Neuronal stem cell (in vitro differentiated cells): Measurements from ENCODE around the gene DDX1.

Experiments
- DNase-seq: peaks from one replicate; pipeline ENCODE4 v3.0.0-alpha.2; 2013; ENCODE audit warnings: low spot score
- H2AFZ ChIP-seq: one replicate; pipeline ENCODE4 v1.6.1; 2013; ENCODE audit warnings: mild to moderate bottlenecking, low read length, inconsistent platforms
- H2AK5ac ChIP-seq: 2 replicates; pipeline ENCODE4 v1.6.1; 2013; ENCODE audit warnings: low read depth, mild to moderate bottlenecking, inconsistent platforms, low read length, moderate library complexity, mixed read lengths
- H2BK120ac ChIP-seq: 2 replicates; pipeline ENCODE4 v1.6.1; 2013; ENCODE audit warnings: low read depth, mild to moderate bottlenecking, inconsistent platforms, low read length, moderate library complexity, mixed read lengths
- H2BK12ac ChIP-seq: one replicate; pipeline ENCODE4 v1.6.1; 2013; ENCODE audit warnings: low read length, inconsistent platforms
- H2BK15ac ChIP-seq: 2 replicates; pipeline ENCODE4 v1.6.1; 2013; ENCODE audit warnings: mild to moderate bottlenecking, low read length, inconsistent platforms, mixed read lengths
- H2BK5ac ChIP-seq: one replicate; pipeline ENCODE4 v1.6.1; 2013; ENCODE audit warnings: inconsistent platforms, mild to moderate bottlenecking, low read length, moderate library complexity
- H3K14ac ChIP-seq: one replicate; pipeline ENCODE4 v1.6.1; 2013; ENCODE audit warnings: low read length, inconsistent platforms
- H3K18ac ChIP-seq: 2 replicates; pipeline ENCODE4 v1.6.1; 2013; ENCODE audit warnings: low read length, inconsistent platforms
- H3K23ac ChIP-seq: 2 replicates; pipeline ENCODE4 v1.6.1; 2013; ENCODE audit warnings: low read depth, mild to moderate bottlenecking, mixed read lengths, low read length, inconsistent platforms; ENCODE audit not compliant: poor library complexity
- H3K27ac ChIP-seq: replicated peaks from 3 replicates; pipeline ENCODE4 v1.5.1; 2013; ENCODE audit warnings: low read length, inconsistent platforms
- H3K27me3 ChIP-seq, 3 experiments: 2 replicates each; pipeline ENCODE4 v1.6.1; 2013; ENCODE audit warnings: low read length in 3 of 3, mild to moderate bottlenecking in 2 of 3, inconsistent platforms in 1 of 3, low read depth in 1 of 3, mixed read lengths in 1 of 3, moderate library complexity in 1 of 3; ENCODE audit not compliant: control insufficient read depth in 3 of 3, insufficient read depth in 3 of 3
- H3K36me3 ChIP-seq, 2 donors: replicated peaks in 1 of 2; 2 replicates each; pipeline ENCODE4 v1.6.1; 2013; ENCODE audit warnings: low read length in 2 of 2; ENCODE audit not compliant: control insufficient read depth in 2 of 2, insufficient read depth in 2 of 2
- H3K4ac ChIP-seq: 2 replicates; pipeline ENCODE4 v1.6.1; 2013; ENCODE audit warnings: inconsistent platforms, mild to moderate bottlenecking, low read length, moderate library complexity
- H3K4me1 ChIP-seq, 2 donors: 1 replicate in 1 of 2; 2 replicates in 1 of 2; pipeline ENCODE4 v1.6.1; 2013; ENCODE audit warnings: low read length in 2 of 2, low read depth in 1 of 2; ENCODE audit not compliant: control insufficient read depth in 2 of 2, insufficient read depth in 1 of 2
- H3K4me2 ChIP-seq: one replicate; pipeline ENCODE4 v1.6.1; 2013; ENCODE audit warnings: mild to moderate bottlenecking, low read length, inconsistent platforms; ENCODE audit not compliant: insufficient read depth, poor library complexity, severe bottlenecking
- H3K4me3 ChIP-seq, 2 donors: 2 replicates each; pipeline ENCODE4 v1.5.1; 2013; ENCODE audit warnings: low read length in 2 of 2, mild to moderate bottlenecking in 2 of 2, inconsistent platforms in 1 of 2, moderate library complexity in 1 of 2
- H3K79me1 ChIP-seq: one replicate; pipeline ENCODE4 v1.6.1; 2013; ENCODE audit warnings: low read depth, mild to moderate bottlenecking, inconsistent platforms, low read length, moderate library complexity
- H3K9ac ChIP-seq: one replicate; pipeline ENCODE4 v1.6.1; 2013; ENCODE audit warnings: mild to moderate bottlenecking, low read depth, low read length, inconsistent platforms; ENCODE audit not compliant: poor library complexity
- H3K9me3 ChIP-seq, 2 donors: replicated peaks in 1 of 2; 2 replicates each; pipeline versions ENCODE3 to v1.6.1; 2013; ENCODE audit warnings: low read length in 2 of 2, mild to moderate bottlenecking in 2 of 2, inconsistent platforms in 1 of 2, low read depth in 1 of 2, mixed read lengths in 1 of 2, moderate library complexity in 1 of 2; ENCODE audit not compliant: control insufficient read depth in 2 of 2, insufficient read depth in 1 of 2
- H4K8ac ChIP-seq: one replicate; pipeline ENCODE4 v1.6.1; 2013; ENCODE audit warnings: low read depth, mild to moderate bottlenecking, inconsistent platforms, low read length, moderate library complexity
- H4K91ac ChIP-seq: one replicate; pipeline ENCODE4 v1.6.1; 2013; ENCODE audit warnings: low read length, low read depth, mild to moderate bottlenecking, inconsistent platforms; ENCODE audit not compliant: poor library complexity
- WGBS, 2 donors: extraction: QIAGEN DNeasy Blood & Tissue Kit; methylation state at CpG; one replicate each; pipeline ENCODE4 v1.1.7; 2013; ENCODE audit warnings: missing lambda C conversion rate in 2 of 2, mixed read lengths in 1 of 2; ENCODE audit not compliant: insufficient read length in 2 of 2, insufficient replicate concordance in 1 of 2; ENCODE audit errors: extremely low coverage in 2 of 2; 5-methylcytosine and 5-hydroxymethylcytosine counted together

DDX1 gene

DNA sequence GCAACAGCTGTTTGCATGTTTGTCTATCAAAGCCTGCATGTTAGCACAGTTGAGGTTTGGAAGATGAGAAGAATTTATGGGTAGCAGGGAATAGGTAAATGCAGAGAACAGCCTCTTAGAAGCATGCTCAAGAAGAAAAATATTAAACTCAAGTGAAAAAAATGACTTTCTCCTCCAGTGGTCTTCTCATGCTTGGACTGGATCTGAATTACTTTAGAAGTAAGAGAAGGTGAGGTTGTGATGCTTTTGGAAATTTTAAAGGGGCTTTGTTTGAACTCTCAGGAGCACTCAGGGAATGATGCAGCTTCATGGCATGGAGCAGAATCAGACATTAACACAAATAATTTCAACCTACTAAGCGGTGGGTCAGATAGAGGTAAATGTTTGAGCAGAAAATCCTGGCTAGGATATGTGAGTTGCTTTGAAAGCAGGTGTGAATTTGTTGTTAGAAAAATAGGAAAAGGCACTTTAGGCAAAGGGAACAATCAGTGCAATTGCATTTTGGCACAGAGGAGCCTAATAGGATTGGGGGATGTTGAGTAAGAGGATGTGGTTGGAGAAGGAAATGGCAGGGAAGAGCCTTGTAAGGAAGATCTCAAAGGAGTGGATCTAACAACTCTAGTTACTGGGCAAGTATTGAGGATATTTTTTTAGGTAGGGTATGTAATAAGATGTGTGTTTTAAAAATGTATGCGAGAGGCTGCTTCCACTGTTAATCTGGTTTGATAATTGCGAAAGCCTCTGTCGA lies 76.3 kb downstream of the DDX1 start:
- Histone ChIP-seq H3K27me3 (no peaks in the 10 kb centered on the region), H3K4ac (no peak overlapping the region), H3K9ac (no peak overlapping the region), H2AK5ac (no peak overlapping the region), H2AFZ (peak overlapping the region; percentile 10), H4K8ac (no peak overlapping the region), H2BK5ac (no peak overlapping the region), H3K18ac (no peak overlapping the region), H3K9me3 (peaks cover 0 to 5% of the 10 kb centered on the region in 2 donors), H3K36me3 (no peaks in the 10 kb centered on the region), H3K27ac (no peak overlapping the region), H3K79me1 (no peaks in the 10 kb centered on the region), H3K14ac (no peak overlapping the region), H3K4me1 (peaks cover 4 to 10% of the 10 kb centered on the region in 2 donors), H3K4me2 (no peak overlapping the region), H2BK120ac (no peak overlapping the region), H3K4me3 (no peak overlapping the region), H4K91ac (no peak overlapping the region), H2BK15ac (no peak overlapping the region), H3K23ac (no peak overlapping the region), H2BK12ac (no peak overlapping the region)
- 100% methylated on average over 1 of the region's 4 CpGs; no CpG with 5 or more reads in 1 of the 2 donors for WGBS, 2 donors
- DNase-seq = no peak

DNA sequence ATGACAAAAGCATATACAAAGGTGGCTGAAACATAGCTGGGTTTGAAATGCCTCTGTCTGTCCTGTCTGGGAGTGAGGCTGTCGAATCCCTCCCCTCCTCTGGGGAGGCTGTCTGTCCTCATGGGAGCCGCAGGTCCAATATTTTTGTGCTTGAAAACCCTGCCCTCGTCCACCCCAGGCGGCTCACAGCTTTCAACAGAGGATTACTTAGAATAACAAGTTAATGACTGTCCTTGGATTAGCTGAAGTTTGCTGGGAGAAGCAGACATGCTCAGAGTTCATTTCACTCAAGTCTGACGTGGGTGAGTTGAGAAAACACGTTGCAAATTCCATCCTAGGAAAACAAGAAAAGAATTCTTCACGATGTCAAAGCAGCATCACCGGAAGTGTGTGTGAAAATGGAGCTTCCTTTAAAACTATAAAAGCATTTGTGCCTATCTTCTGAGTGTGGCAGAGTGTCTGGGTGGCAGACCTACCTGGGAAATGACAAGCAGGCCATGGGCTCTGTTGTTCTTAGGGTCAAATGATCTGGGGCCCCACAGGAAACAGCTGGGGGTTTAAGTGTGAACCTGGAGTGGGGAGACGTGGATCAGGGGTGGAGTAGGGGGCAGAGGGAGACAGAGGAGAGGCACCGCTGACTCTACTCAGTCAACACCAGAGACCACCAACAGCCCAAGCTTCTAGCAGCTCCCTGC lies 77.1 kb downstream of the DDX1 start:
- no CpG with 5 or more reads among the region's 10 CpGs for WGBS, 2 donors
- no peak overlapping the region for H3K23ac ChIP-seq
- no peaks in the 10 kb centered on the region for H3K36me3 ChIP-seq
- H3K9ac ChIP-seq = no peak overlapping the region
- H3K18ac ChIP-seq = peak overlapping the region; percentile 49
- no peak overlapping the region for H2AK5ac ChIP-seq
- no peaks in the 10 kb centered on the region for H3K27me3 ChIP-seq
- H2BK15ac ChIP-seq = no peak overlapping the region
- no peak overlapping the region for H2BK120ac ChIP-seq
- H2BK12ac ChIP-seq = no peak overlapping the region
- DNase-seq = no peak
- peaks cover 4 to 16% of the 10 kb centered on the region in 2 donors for H3K4me1 ChIP-seq
- H2AFZ ChIP-seq = peak overlapping the region; percentile 10
- H3K9me3 ChIP-seq = peaks cover 0 to 5% of the 10 kb centered on the region in 2 donors
- H3K4me2 ChIP-seq = no peak overlapping the region
- H4K8ac ChIP-seq = no peak overlapping the region
- no peak overlapping the region for H2BK5ac ChIP-seq
- H3K14ac ChIP-seq = no peak overlapping the region
- H3K4ac ChIP-seq = no peak overlapping the region
- no peak overlapping the region for H3K4me3 ChIP-seq
- H3K27ac ChIP-seq = no peak overlapping the region
- no peaks in the 10 kb centered on the region for H3K79me1 ChIP-seq
- no peak overlapping the region for H4K91ac ChIP-seq

DNA sequence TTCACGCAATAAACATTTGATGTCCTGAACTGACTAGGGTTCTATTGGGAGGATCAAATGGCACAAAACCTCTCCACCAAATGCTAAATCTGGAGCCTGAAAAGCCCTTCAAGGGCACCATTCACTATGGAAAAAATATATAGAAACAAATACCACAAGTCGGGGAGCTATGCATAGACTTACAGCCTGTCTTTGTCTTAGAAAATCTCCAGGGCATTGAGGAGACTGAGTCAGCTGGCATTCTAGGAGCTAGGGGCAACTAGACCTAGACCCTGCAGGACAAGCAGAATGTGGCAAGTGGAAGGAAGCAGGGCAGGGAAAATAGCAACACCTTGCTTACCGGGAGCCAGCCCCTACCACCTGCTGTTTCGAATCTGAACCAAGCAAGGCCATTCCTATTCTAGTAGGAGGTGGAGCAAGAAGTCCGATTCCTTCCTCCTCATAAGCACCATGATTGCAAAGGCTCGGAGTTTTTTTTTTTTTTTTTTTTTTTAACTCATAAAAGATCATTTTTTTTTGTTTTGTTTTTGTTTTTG lies 77.8 kb downstream of the DDX1 start:
- H3K9ac ChIP-seq = no peak overlapping the region
- H2AFZ ChIP-seq = no peak overlapping the region
- H2BK12ac ChIP-seq = no peak overlapping the region
- H3K36me3 ChIP-seq = no peaks in the 10 kb centered on the region
- no peaks in the 10 kb centered on the region for H3K27me3 ChIP-seq
- no peak overlapping the region for H3K27ac ChIP-seq
- no peak for DNase-seq
- H3K4ac ChIP-seq = no peak overlapping the region
- H2AK5ac ChIP-seq = no peak overlapping the region
- H3K14ac ChIP-seq = no peak overlapping the region
- no peak overlapping the region for H3K23ac ChIP-seq
- no peak overlapping the region for H3K18ac ChIP-seq
- H3K4me2 ChIP-seq = no peak overlapping the region
- no peak overlapping the region for H3K4me3 ChIP-seq
- no peak overlapping the region for H4K8ac ChIP-seq
- no peak overlapping the region for H2BK120ac ChIP-seq
- H4K91ac ChIP-seq = no peak overlapping the region
- H2BK5ac ChIP-seq = no peak overlapping the region
- no peak overlapping the region for H2BK15ac ChIP-seq
- WGBS, 2 donors = no CpG with 5 or more reads among the region's 6 CpGs
- peaks cover 4 to 21% of the 10 kb centered on the region in 2 donors for H3K4me1 ChIP-seq
- peaks cover 0 to 3% of the 10 kb centered on the region in 2 donors for H3K9me3 ChIP-seq
- H3K79me1 ChIP-seq = no peaks in the 10 kb centered on the region

- Histone ChIP-seq H3K27ac (no peak overlapping the region), H3K9ac (no peak overlapping the region), H2AK5ac (no peak overlapping the region), H3K79me1 (no peaks in the 10 kb centered on the region), H3K18ac (no peak overlapping the region), H3K23ac (no peak overlapping the region), H2BK120ac (no peak overlapping the region), H2BK15ac (no peak overlapping the region), H3K4me1 (peaks cover 4 to 23% of the 10 kb centered on the region in 2 donors), H3K4ac (no peak overlapping the region), H3K4me3 (no peak overlapping the region), H3K4me2 (no peak overlapping the region), H3K14ac (no peak overlapping the region), H3K36me3 (no peaks in the 10 kb centered on the region), H2BK5ac (no peak overlapping the region), H2AFZ (no peak overlapping the region), H2BK12ac (no peak overlapping the region), H3K27me3 (no peaks in the 10 kb centered on the region), H3K9me3 (peaks cover 0 to 3% of the 10 kb centered on the region in 2 donors), H4K91ac (no peak overlapping the region), H4K8ac (no peak overlapping the region)
- no CpG with 5 or more reads among the region's 1 CpG for WGBS, 2 donors
- no peak for DNase-seq
Measured at GRCh38 chr2:15670469-15670868, 78.8 kb downstream of the DDX1 start.
